ENCODE measurements around the gene LIFR. TPM values are rescaled to one million over a fixed set of nuclear protein-coding genes. Genes with fewer than 3 reads are reported as not detected.

LIFR gene
- total and polyA plus RNA-seq, 10 donors, result 6.8 to 191 (median 93.3) TPM

GRCh38 chr5:38543074-38543473 lies 13.4 kb downstream of the LIFR start:
- H3K27me3 ChIP-seq (replicated peaks in 1 of 7), result peaks cover 0 to 4% (median 0%) of the 10 kb centered on the region in 7 donors
- H3K36me3 ChIP-seq, result no peaks in the 10 kb centered on the region
- no peak for DNase-seq
- H3K4me3 ChIP-seq, result no peak overlapping the region
- H3K9me3 ChIP-seq, result no peaks in the 10 kb centered on the region
- intact Hi-C loops (cut with DNase I; ENCODE audit: low total_unique reads), result no loop called here
- H3K4me1 ChIP-seq, result peaks cover 0 to 28% (median 5%) of the 10 kb centered on the region in 6 donors
- H3K27ac ChIP-seq, result no peak overlapping the region
- 72 to 94% (median 81%) methylated on average over 2 of the region's 2 CpGs for WGBS, 5 donors
- no peak for TF ChIP-seq POLR2A (IDR thresholded peaks at IDR 0.05)

- TF ChIP-seq POLR2A (IDR thresholded peaks at IDR 0.05), result no peak
- TF ChIP-seq POLR2AphosphoS5 (IDR thresholded peaks at IDR 0.05), result no peak
- TF ChIP-seq CTCF (IDR thresholded peaks at IDR 0.05 in 8 of 11, conservative IDR thresholded peaks at IDR 0.05 in 3 of 11), result no peak
- Histone ChIP-seq H3K4me3 (no peak overlapping the region), H3K27me3 (replicated peaks in 1 of 7) (peaks cover 0 to 4% (median 0%) of the 10 kb centered on the region in 7 donors), H3K27ac (no peak overlapping the region), H3K4me1 (peaks cover 0 to 18% (median 8%) of the 10 kb centered on the region in 6 donors), H3K9me3 (no peaks in the 10 kb centered on the region), H3K36me3 (no peaks in the 10 kb centered on the region)
- WGBS, 5 donors, result 58 to 84% (median 71%) methylated on average over 2 of the region's 2 CpGs
- DNase-seq, result no peak
- intact Hi-C loops (cut with DNase I; ENCODE audit: low total_unique reads), result no loop called here
These were observed 15.2 kb downstream of the LIFR start for GRCh38 chr5:38541174-38541725.

- peaks cover 0 to 21% (median 8%) of the 10 kb centered on the region in 6 donors for H3K4me1 ChIP-seq
- WGBS, 5 donors, result 81 to 91% (median 89%) methylated on average over 6 of the region's 6 CpGs
- H3K4me3 ChIP-seq, result no peak overlapping the region
- intact Hi-C loops (cut with DNase I; ENCODE audit: low total_unique reads), result no loop called here
- no peak overlapping the region for H3K27ac ChIP-seq
- DNase-seq, result no peak
- H3K36me3 ChIP-seq, result no peaks in the 10 kb centered on the region
- TF ChIP-seq CTCF (IDR thresholded peaks at IDR 0.05 in 8 of 11, conservative IDR thresholded peaks at IDR 0.05 in 3 of 11), result no peak
- no peak for TF ChIP-seq POLR2A (IDR thresholded peaks at IDR 0.05)
- no peak for TF ChIP-seq POLR2AphosphoS5 (IDR thresholded peaks at IDR 0.05)
- peaks cover 0 to 4% (median 0%) of the 10 kb centered on the region in 7 donors for H3K27me3 ChIP-seq (replicated peaks in 1 of 7)
- H3K9me3 ChIP-seq, result no peaks in the 10 kb centered on the region
These were observed 16.1 kb downstream of the LIFR start for GRCh38 chr5:38540314-38540713.

- peaks cover 0 to 4% (median 0%) of the 10 kb centered on the region in 7 donors for H3K27me3 ChIP-seq (replicated peaks in 1 of 7)
- intact Hi-C loops (cut with DNase I; ENCODE audit: low total_unique reads), result no loop called here
- peak overlapping the region in 1 of 8 donors; percentile 8 for H3K27ac ChIP-seq
- TF ChIP-seq POLR2AphosphoS5 (IDR thresholded peaks at IDR 0.05), result no peak
- TF ChIP-seq CTCF (IDR thresholded peaks at IDR 0.05 in 8 of 11, conservative IDR thresholded peaks at IDR 0.05 in 3 of 11), result no peak
- no peak for TF ChIP-seq POLR2A (IDR thresholded peaks at IDR 0.05)
- 59 to 75% (median 65%) methylated on average over 2 of the region's 2 CpGs for WGBS, 5 donors
- no peak overlapping the region for H3K4me3 ChIP-seq
- DNase-seq, result no peak
- no peaks in the 10 kb centered on the region for H3K36me3 ChIP-seq
- H3K4me1 ChIP-seq, result peaks cover 0 to 32% (median 13%) of the 10 kb centered on the region in 6 donors
- H3K9me3 ChIP-seq, result no peaks in the 10 kb centered on the region
These were observed 18.3 kb downstream of the LIFR start for GRCh38 chr5:38538161-38538560.
